Measurements from ENCODE around the gene CSRP2.

GRCh38 chr12:76882367-76882766, 3.5 kb upstream of the CSRP2 start:
- no peak for TF ChIP-seq CTCF (IDR thresholded peaks at IDR 0.05; ENCODE audit: insufficient read depth, low read length, poor library complexity, severe bottlenecking)
- no peak for TF ChIP-seq EZH2phosphoT487 (conservative IDR thresholded peaks at IDR 0.05; ENCODE audit: low read length)
